ENCODE data around the gene NFE2L2.
"Not testable (repeated sequence)": the region's sequence is repeated elsewhere in the genome, so short reads cannot be mapped to it uniquely, and the experiment has no call there.

Gene NFE2L2

GRCh38 chr2:177255227-177255601 lies 9.3 kb downstream of the NFE2L2 start:
- no peak for DNase-seq

- DNase-seq = no peak
These were observed 9.9 kb downstream of the NFE2L2 start for GRCh38 chr2:177254433-177255226.

GRCh38 chr2:177253704-177254103 lies 10.8 kb downstream of the NFE2L2 start:
- no peak for DNase-seq

- DNase-seq = no peak
These were observed 11.6 kb downstream of the NFE2L2 start for GRCh38 chr2:177252808-177253531.

- no peak for DNase-seq
These were observed 13.4 kb downstream of the NFE2L2 start for GRCh38 chr2:177251165-177251542.

GRCh38 chr2:177250461-177250860 lies 14.1 kb downstream of the NFE2L2 start:
- no peak for DNase-seq

GRCh38 chr2:177249038-177249437 lies 15.5 kb downstream of the NFE2L2 start:
- DNase-seq = no peak

- DNase-seq = no peak
These were observed 16.7 kb downstream of the NFE2L2 start for GRCh38 chr2:177247693-177248262.

- DNase-seq = not testable (repeated sequence)
These were observed 17.9 kb downstream of the NFE2L2 start for GRCh38 chr2:177246523-177247030.

GRCh38 chr2:177246000-177246399 lies 18.5 kb downstream of the NFE2L2 start:
- no peak for DNase-seq

GRCh38 chr2:177245010-177245422 lies 19.5 kb downstream of the NFE2L2 start:
- DNase-seq = no peak

- no peak for DNase-seq
These were observed 20.2 kb downstream of the NFE2L2 start for GRCh38 chr2:177244244-177244771.

- no peak for DNase-seq
These were observed 21.1 kb downstream of the NFE2L2 start for GRCh38 chr2:177243476-177243875.

- no peak for DNase-seq
These were observed 21.5 kb downstream of the NFE2L2 start for GRCh38 chr2:177243073-177243472.

- no peak for DNase-seq
These were observed 22.2 kb downstream of the NFE2L2 start for GRCh38 chr2:177242121-177242987.

- DNase-seq = no peak
These were observed 22.8 kb downstream of the NFE2L2 start for GRCh38 chr2:177241711-177242120.

GRCh38 chr2:177239932-177240630 lies 24.4 kb downstream of the NFE2L2 start:
- DNase-seq = no peak

- no peak for DNase-seq
These were observed 25.5 kb downstream of the NFE2L2 start for GRCh38 chr2:177239053-177239452.

- no peak for DNase-seq
These were observed 26.6 kb downstream of the NFE2L2 start for GRCh38 chr2:177237932-177238331.

GRCh38 chr2:177235855-177236437 lies 28.6 kb downstream of the NFE2L2 start:
- no peak for DNase-seq

GRCh38 chr2:177234267-177234666 lies 30.3 kb downstream of the NFE2L2 start:
- no peak for DNase-seq
